Stimulated activated CD8-positive, alpha-beta memory T cell treated with anti-CD3 and anti-CD28 coated beads, Interleukin-15, amount 100 ng/mL, for 48 hours (primary cell): ENCODE results near the gene CNTLN.
"Not testable (repeated sequence)": the region's sequence is repeated elsewhere in the genome, so short reads cannot be mapped to it uniquely, and the experiment has no call there.

Experiments
- DNase-seq, 2 donors: peaks; one replicate each; pipeline ENCODE4 v3.0.0-alpha.2; 2020; ENCODE audit warnings: low read depth in 2 of 2

Gene CNTLN

DNA sequence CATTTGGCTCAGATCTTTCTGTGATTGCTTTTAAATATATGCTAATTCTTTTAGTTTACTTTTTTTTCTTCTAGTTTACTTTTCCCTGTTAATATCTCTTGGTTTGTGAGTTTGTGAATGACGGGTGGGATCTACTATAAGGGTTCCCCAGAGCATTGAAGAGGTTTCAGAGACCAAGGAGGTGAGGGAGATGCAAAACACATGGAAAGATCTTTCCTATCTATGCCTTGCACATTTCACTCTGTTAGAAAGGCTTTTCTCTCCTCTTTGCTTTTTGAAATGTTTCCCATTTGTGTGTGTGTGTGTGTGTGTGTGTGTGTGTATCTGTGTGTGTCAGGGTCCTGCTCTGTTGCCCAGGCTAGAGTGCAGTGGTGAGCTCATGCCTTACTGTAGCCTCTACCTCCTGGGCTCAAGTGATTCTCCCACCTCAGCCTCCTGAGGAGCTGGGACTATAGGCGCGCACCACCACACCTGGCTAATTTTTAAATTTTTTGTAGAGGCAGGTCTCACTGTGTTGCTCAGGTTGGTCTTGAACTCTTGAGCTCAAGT, 50.7 kb downstream of the CNTLN start:
- DNase-seq: no peak

DNA sequence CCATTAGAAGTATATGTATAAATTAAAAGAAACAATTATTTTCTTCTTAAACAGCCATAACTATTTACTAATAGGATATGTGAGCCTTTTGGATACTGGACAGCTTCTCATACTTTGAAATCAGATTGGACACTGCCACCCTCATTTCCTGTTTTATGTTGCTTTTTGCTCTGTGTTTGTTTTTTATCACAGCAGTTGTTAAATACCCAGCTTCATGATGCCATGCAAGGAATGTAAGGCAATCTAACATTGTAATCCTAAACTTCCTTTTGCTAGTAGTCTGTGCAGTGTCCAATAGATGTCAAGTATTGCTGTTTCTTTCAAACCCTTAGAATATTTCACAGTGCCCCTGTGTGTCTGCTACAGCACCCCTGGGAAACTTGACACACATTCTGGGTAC, 56.2 kb downstream of the CNTLN start:
- no peak for DNase-seq

DNA sequence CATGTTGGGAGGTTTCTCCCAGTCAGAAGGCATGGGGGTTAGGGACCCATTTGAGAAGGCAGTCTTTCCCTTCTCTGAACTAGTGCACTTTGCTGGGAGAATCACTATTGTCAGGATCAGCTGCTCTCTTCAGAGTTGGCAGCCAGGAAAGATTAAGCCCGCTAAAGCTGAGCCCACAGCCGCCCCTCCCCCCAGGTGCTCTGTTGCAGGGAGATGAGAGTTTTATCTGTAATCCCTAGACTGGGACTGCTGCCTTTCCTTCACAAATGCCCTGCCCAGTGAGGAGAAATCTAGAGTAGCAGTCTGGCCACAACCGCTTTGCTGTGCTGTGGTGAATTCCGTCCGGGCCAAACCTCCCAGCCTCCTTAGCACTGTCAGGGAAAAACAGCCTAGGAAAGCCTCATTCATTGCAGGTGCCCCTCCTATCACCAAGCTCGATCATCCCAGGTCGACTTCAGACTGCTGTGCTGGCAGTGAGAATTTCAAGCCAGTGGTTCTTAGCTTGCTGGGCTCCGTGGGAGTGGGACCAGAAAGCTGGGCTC, 69.8 kb downstream of the CNTLN start:
- no peak for DNase-seq

DNA sequence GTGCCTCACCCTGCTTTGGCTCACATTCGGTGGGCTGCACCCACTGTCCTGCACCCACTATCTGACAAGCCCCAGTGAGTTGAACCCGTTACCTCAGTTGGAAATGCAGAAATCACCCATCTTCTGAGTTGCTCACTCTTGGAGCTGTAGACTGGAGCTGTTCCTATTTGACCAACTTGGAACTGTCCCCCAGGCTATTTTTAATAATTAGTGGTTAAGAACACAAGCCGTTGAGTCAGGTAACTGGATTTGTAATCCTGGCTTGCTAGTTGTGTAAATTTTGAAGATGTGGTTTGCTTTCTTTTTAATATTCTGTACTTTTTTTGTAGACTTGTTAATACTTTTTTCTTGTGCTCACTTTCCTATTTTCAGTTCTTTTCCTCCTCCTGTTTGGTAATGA, 81.2 kb downstream of the CNTLN start:
- DNase-seq: no peak

DNA sequence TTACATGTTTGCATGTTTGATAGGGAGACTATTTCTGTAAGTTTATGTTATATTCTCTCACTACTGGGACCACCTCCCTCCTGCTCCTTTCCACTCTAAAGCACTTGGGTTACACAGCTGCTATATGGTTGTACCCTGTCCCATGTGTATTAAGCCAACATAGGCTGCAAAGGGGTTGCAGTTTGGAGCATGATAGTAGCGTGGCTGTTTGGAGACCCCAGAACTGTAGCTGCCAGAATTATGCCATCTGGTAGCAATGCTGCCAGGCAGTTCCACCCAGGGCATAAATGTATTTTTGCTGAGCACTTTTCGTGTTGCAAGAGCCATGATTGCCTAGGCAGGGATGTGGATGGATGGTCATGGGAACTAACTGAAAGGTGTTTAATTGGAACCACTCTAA, 81.8 kb downstream of the CNTLN start:
- DNase-seq: no peak

DNA sequence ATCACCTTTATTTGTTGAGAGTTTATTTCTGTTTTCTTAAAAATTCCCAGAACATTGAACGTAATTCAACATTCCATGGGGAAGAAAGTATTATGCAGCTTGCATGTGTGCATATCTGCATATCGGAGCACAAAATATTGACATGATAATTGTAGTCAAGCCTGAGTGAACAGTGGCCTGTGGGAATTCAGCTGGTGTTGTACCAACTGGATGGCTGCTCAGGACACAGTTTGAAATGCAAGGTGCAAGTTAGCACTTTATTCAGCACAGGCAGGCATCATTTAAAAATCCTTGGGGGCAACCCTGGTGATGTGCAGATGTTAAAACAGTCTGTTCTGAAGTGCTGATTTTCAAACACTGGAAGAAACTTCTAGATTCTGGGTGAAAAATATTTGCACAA, 82.4 kb downstream of the CNTLN start:
- DNase-seq: no peak

DNA sequence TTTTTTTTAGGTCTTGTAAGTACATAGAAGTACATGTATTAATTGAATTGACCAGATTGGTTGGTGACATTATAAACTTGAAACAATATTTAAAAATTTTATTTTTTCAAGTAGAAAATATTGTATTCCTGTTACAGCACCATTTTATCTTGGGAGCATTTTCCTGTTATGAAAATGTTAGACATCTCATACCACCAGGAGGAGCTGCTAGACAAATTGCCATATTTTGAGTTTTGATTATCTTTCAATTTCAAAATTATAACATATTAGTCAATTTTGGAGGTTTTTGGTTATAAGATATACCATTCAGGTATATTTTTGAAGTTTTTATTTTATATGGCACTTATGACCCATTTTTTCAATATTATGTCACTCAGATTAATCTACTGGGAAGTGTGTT, 84.4 kb downstream of the CNTLN start:
- DNase-seq: no peak

DNA sequence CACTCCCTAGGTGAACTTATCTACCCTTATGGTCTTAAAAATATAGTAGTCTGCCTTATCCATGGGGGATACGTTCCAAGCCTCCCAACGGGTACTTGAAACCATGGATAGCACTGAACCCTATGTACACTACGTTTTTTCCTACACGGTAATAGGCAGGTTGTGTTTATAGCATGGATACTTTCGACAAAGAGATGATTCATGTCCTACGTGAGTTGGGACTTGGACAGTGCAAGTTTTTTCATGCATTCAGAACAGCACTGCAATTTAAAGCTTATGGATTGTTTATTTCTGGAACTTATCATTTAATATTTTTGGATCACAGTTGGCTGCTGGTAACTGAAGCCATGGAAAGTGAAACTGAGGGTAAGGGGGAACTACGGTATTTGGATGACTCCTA, 88.1 kb downstream of the CNTLN start:
- no peak for DNase-seq

DNA sequence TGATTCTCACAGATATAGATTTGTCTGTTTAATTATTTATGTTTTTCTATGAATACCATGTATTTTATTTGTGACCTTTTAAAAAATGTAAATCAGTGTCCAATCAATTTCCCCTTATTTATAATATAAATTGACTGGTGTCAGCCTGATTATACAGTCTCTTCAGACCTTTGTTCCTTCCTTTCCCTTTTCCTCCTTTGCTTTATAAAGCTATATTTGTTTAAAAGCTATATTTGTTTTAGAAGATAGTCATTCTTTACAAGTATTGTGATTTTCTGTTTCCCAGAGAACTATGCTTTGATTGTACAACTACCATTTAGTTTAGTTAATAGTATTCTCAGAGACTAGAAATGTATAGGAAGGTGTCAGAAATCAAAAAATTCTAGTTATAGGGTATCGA, 90.6 kb downstream of the CNTLN start:
- DNase-seq: no peak

DNA sequence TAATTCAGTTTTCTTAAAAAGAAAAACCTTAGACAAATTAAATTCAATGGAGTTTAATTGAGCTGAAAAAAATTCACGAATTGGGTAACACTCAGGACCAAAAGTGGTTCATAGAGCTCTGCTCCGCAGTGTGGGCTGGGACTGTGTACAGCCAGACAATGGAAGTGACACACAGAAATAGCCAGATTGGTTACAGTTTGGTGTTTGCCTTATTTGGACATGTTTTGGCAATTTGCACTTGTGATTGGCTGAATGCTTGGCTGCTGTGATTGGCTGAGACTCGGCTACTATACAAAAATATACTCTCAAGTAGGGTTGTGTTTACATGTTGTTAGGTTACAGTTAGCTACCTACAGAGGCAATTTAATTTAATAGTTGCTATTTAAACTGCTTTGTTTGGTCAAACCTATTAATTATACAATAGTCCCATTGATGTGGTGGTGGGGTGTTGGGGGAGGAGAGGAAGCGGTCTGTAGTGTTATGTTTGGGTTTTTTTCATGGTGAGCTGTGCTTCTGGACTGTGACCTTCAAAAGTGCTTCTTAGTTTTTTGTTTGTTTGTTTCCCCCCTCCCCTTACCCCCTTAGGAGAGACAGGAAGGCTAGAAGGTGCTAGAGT, 95.2 kb downstream of the CNTLN start:
- DNase-seq: no peak

DNA sequence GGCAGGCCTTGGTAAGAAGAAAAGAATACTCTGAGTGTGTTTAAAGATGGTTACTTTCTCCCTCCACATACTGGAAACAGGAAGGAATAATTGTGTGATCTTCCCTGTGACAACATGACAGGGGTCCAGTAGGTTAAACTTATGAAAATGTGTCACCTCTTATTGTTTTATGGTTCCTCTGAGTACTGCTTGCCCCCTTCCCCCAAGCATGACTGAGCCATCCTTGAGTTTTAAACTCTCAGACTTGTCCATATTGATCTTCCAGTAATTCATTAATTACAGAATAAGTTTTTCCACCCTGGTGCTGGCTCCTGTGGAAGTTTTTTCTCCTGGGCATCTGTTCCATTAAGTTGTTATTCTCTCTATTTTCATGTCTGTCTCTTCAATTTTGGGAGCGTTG, 95.8 kb downstream of the CNTLN start:
- DNase-seq: no peak

DNA sequence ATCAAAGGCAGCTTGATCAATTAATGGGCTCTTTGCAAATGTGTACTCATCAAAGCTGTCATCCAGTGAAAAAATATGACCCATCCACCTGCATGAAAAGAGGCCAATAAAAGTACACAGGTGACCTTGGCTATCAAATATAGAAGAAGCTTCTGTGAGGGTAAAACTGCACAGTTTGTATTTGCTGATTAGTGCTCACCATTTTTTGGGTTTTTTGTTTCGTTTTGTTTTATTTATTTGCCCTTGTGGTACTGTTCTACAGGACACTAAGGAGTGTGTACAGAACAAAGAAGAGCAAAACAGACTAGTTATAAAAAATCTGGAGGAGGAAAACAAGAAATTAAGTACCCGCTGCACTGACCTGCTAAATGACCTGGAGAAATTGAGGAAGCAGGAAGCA, 101.3 kb downstream of the CNTLN start:
- DNase-seq: no peak

DNA sequence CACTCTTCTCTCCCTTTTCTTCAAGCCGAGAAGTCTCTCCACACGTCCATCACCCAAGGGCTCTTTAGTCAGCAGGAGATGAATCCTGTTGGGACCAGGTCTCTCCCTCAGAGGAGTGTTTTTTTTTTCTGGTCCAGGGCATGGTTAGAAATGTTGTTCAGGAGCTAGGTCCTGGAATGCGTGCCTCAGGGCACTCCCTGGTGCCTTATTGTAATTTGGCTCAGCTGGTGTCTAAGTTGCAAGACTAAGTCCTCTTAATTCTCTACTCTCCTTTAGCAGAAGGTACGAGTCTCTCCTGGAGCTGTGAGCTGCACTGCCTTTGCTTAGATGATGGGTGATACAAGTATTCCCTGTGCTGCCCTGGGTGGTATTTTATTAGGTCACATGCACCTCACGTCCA, 111.9 kb downstream of the CNTLN start:
- no peak for DNase-seq

DNA sequence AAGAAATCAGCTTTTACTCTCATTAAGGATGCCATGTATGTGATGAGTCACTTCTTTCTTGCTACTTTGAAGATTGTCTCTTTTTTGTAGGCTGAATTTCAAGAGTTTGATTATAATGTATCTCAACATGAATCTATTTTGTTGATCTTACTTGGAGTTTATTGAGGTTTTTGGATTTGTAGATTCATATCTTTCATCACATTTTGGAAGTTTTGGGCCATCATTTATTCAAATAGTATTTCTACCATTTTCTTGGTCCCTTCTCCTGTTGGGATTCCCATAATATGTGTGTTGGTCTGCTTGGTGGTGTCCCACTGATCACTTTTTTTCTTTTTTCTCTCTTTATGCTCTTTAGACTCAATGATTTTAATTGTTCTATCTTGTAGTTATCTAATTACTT, 116.3 kb downstream of the CNTLN start:
- no peak for DNase-seq

DNA sequence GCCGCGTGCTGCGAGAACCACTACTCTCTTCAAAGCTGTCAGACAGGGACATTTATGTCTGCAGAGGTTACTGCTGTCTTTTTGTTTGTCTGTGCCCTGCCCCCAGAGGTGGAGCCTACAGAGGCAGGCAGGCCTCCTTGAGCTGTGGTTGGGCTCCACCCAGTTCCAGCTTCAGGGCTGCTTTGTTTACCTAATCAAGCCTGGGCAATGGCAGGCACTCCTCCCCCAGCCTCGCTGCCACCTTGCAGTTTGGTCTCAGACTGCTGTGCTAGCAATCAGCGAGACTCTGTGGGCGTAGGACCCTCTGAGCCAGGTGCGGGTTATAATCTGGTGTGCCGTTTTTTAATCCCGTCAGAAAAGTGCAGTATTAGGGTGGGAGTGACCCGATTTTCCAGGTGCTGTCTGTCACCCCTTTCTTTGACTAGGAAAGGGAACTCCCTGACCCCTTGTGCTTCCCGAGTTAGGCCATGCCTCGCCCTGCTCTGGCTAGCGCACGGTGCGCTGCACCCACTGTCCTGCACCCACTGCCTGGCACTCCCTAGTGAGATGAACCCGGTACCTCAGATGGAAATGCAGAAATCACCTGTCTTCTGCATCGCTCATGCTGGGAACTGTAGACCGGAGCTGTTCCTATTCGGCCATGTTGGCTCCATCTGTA, 133.8 kb downstream of the CNTLN start:
- DNase-seq: not testable (repeated sequence)

DNA sequence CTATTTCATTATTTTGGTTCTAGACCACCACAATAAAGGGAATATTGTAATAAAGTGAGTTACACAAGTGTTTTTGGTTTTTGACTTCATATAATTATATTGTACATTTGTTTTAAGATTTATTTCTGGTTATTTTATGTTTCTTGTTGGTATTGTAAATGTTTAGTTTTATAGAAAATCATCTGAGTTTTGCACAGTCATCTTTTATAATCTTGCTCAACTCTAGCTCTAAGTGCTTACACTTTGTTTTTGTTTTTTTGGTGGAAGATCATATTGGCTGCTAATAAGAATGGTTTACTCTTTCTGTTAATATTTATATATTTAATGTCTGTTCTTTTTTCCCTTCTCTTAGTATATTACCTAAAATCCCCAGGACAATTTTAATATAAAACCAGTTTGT, 135.0 kb downstream of the CNTLN start:
- no peak for DNase-seq

DNA sequence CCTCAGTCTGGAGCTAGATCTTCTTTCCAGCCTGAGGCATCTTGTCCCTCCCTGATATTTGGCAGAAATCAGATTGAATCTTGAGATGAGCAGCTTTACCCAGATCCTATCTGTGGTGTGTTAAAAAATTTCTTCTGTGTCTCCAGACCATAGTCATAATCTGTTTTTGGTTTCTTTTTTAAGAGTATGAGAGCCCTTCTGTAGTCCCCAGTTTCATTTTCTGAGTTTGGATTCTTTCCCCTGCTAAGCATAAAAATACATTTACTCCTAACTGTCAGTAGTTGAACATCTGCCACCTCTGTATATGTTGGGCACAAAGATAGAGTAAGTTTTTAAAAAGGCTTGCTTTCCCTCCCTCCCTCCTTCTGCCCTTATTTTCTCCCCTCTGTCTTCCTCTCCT, 137.7 kb downstream of the CNTLN start:
- no peak for DNase-seq

DNA sequence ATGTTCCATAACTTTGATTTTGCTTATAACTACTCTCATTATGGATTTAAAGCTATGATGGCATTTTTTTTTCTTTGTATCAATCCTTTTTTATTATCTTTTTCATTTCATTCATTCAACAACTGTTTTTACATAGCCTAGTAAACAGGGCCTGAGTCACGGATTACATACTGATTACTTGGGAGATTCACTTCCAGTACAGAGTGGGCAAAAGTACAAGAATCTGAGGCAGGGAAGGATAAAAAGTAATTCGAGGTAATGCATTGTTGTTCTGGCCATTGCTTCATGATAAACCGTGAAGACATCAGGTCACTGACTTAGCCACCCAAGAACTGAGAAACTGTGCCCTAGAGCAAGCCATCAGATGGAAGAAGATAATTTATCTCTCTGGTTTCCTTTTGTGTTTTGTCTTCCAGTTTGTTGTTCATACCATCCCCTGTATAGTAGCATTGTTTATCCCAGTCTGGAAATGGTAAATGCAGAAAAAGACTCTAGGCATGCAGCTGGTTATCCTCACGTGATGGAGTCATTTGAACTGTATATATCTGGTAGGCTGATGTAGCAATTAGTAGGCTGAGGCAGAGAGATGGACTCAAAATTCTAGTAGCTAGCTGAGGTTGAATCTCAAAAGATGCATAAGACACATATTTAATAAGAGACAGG, 145.6 kb downstream of the CNTLN start:
- DNase-seq: no peak

DNA sequence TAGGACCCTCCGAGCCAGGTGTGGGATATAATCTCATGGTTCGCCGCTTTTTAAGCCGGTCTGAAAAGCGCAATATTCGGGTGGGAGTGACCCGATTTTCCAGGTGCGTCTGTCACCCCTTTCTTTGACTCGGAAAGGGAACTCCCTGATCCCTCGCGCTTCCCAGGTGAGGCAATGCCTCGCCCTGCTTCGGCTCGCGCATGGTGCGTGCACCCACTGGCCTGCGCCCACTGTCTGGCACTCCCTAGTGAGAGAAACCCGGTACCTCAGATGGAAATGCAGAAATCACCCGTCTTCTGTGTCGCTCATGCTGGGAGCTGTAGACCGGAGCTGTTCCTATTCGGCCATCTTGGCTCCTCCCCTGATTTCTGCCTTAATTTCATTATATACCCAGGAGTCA, 155.8 kb downstream of the CNTLN start:
- not testable (repeated sequence) for DNase-seq

DNA sequence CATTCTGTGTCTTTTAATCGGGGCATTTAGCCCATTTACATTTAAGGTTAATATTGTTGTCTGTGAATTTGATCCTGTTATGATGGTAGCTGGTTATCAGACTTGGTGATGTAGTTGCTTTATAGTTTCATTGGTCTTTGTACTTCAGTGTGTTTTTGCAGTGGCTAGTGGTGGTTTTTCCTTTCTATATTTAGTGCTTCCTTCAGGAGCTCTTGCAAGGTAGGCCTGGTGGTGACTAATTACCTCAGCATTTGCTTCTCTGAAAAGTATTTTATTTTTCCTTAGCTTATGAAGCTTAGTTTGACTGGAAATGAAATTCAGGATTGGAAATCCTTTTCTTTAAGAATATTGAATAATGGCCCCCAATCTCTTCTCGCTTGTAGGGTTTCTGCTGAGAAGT, 156.9 kb downstream of the CNTLN start:
- no peak for DNase-seq

DNA sequence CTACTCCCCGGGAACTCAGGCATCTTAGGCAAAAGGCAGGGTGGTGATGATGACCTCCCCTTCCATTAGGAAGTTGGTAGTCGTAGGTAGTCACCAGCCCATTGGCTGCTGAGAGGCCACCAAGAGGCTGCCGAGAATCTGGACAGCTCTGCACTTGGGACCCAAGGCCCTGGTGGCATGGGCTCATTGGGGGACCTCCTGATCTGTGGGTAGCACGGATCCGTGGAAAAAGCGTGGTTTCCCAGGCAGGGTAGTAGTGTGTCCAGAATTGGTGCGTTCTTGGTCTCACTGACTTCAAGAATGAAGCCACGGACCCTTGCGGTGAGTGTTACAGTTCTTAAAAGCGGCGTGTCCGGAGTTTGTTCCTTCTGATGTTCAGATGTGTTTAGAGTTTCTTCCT, 158.8 kb downstream of the CNTLN start:
- DNase-seq: no peak

DNA sequence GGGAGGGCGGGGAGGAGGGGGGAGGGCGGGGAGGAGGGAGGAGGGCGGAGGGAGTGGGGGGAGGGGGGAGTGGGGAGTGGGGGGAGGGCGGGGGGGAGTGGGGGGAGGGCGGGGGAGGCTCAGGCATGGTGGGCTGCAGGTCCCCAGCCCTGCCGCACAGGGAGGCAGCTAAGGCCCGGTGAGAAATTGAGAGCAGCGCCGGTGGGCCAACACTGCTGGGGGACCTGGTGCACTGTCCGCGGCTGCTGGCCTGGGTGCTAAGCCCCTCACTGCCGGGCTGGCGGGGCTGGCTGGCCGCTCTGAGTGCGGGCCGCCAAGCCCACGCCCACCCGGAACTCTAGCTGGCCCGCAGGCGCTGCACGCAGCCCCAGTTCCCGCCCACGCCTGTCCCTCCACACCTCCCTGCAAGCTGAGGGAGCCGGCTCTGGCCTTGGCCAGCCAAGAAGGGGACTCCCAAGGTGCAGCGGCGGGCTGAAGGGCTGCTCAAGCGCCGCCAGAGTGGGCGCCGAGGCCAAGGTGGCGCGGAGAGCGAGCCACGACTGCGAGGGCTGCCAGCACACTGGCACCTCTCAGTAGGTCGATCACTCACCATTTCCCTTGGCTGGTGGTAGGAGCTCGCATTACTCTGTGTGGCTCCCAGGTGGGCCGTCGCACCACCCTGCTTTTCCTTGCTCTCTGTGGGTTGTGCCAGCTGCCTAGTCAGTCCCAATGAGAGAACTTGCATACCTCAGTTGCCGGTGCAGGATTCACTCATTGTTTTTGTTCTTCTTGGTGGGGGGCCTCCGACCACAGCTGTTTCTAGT, 160.2 kb downstream of the CNTLN start:
- no peak for DNase-seq
